ENCODE data around the gene TEP1.

Gene TEP1

DNA sequence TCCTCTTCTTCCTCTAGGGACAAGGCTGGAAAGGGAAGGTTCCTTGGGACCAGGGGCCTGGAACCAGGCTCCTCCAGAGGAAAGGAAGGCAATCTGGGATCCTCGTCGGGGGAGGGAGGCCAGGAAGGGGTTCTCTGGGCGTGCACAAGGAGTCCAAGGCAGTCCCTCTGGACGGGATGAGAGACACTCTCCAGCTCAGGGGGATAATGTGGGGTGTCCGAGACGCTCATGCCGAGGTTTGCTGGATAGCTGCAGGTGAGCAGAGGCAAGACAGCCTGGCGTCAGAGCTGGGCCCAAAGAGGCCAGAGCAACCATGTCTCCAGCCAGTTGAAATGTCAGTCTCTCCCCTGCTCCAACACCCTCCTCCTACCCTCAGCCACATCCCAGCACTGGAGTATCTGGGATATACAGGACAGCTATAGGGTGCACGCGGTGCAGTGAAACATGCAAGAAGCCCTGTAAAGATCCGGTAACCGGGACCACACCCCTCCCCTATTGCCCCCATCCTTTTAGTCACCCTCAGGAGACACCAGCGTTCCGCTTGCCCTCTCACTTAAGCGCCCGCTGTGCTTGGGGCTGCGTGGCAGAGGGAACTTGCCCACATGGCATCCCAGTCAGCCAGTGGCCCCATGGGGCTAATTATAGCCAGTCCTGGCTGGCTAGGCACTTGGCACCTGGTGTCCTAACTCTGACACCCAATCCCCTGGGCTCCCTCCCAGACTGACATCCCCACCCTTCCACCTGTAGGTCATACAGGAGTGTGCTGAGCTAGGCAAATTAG is 22.5 kb upstream of the TEP1 start, which contains the start of gene KLHL33:
Gene KLHL33 (minus strand): TSS at position 585 of the 781 bp plus-strand sequence. CDS start 355 bp downstream, at position 230.
- H3K9me3 ChIP-seq (ENCODE audit: insufficient read depth, low read length), result no peaks in the 10 kb centered on the region
- no peak for TF ChIP-seq EZH2phosphoT487 (IDR thresholded peaks at IDR 0.05; ENCODE audit: low read depth)
- TF ChIP-seq, protein P1, sequence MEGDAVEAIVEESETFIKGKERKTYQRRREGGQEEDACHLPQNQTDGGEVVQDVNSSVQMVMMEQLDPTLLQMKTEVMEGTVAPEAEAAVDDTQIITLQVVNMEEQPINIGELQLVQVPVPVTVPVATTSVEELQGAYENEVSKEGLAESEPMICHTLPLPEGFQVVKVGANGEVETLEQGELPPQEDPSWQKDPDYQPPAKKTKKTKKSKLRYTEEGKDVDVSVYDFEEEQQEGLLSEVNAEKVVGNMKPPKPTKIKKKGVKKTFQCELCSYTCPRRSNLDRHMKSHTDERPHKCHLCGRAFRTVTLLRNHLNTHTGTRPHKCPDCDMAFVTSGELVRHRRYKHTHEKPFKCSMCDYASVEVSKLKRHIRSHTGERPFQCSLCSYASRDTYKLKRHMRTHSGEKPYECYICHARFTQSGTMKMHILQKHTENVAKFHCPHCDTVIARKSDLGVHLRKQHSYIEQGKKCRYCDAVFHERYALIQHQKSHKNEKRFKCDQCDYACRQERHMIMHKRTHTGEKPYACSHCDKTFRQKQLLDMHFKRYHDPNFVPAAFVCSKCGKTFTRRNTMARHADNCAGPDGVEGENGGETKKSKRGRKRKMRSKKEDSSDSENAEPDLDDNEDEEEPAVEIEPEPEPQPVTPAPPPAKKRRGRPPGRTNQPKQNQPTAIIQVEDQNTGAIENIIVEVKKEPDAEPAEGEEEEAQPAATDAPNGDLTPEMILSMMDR (IDR thresholded peaks at IDR 0.05; ENCODE audit: low read depth, low read length), result no peak
- H4K20me1 ChIP-seq (ENCODE audit: insufficient read depth, low read length), result no peaks in the 10 kb centered on the region
- peaks cover 35% of the 10 kb centered on the region for H3K4me1 ChIP-seq (ENCODE audit: low read length)
- H3K4me3 ChIP-seq (ENCODE audit: low read length), result no peak within 1 kb of the TSS
- no peak within 1 kb of the TSS for H2AFZ ChIP-seq (ENCODE audit: low read depth, low read length)
- H3K79me2 ChIP-seq (ENCODE audit: low read length), result no peaks in the 10 kb centered on the region
- no peak within 1 kb of the TSS for H3K4me2 ChIP-seq (ENCODE audit: low read length)
- no peaks in the 10 kb centered on the region for H3K27me3 ChIP-seq (ENCODE audit: low read depth, low read length)
- no peak within 1 kb of the TSS for H3K9ac ChIP-seq (ENCODE audit: low read length)
- peaks cover 5% of the 10 kb centered on the region for H3K36me3 ChIP-seq (replicated peaks; ENCODE audit: low read depth, low read length)
- no peak within 1 kb of the TSS for H3K27ac ChIP-seq (ENCODE audit: low read length)

DNA sequence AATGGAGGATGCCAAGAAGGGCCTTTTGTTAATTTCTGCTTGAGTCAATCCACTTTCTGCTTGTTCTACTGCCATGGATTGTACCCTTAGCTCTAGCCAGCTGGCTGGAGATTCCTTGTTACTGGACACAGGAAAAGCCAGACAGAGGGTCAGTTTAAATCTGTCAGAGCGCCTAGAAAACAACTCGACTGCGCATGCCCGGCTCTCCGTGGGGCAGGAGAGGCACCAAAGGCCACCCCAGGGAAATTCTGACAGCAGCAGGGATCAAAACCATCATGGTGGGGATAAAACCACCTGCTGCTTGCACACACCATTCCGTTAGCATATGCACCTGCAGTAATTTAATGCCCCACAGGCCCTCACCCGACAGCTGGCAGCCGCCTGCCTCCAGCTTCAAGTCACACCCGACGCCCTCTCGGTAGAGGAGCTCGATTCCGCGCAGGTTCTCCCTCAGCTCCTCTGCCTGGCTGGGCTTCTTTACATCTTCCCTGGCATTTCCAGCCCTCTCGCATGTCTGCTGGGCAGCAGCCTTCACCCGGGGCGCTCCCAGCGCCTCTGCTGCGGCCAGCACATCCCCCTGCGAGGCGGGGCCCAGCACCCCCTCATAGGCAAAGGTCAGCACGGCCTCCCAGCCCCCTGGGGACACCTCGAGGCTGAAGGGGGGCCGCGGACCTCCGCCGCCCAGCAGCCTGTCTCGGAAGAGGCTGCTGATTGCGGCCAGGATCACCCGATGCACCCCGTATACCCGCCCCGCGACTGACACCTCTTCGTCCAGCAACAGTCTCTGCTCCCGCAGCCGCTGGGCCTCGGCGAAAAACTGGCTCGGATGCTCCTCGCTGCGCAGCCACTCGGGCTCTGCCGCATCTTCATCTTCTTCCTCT is 21.6 kb upstream of the TEP1 start:
- Histone ChIP-seq H3K27ac (ENCODE audit: low read length) (no peak overlapping the region), H4K20me1 (ENCODE audit: insufficient read depth, low read length) (no peaks in the 10 kb centered on the region), H3K4me3 (ENCODE audit: low read length) (no peak overlapping the region), H3K4me1 (ENCODE audit: low read length) (peaks cover 35% of the 10 kb centered on the region), H3K36me3 (replicated peaks; ENCODE audit: low read depth, low read length) (peaks cover 5% of the 10 kb centered on the region), H3K27me3 (ENCODE audit: low read depth, low read length) (no peaks in the 10 kb centered on the region), H2AFZ (ENCODE audit: low read depth, low read length) (no peak overlapping the region), H3K9ac (ENCODE audit: low read length) (no peak overlapping the region), H3K9me3 (ENCODE audit: insufficient read depth, low read length) (no peaks in the 10 kb centered on the region), H3K79me2 (ENCODE audit: low read length) (no peaks in the 10 kb centered on the region), H3K4me2 (ENCODE audit: low read length) (no peak overlapping the region)
- TF ChIP-seq, protein P1 (IDR thresholded peaks at IDR 0.05; ENCODE audit: low read depth, low read length), result no peak

DNA sequence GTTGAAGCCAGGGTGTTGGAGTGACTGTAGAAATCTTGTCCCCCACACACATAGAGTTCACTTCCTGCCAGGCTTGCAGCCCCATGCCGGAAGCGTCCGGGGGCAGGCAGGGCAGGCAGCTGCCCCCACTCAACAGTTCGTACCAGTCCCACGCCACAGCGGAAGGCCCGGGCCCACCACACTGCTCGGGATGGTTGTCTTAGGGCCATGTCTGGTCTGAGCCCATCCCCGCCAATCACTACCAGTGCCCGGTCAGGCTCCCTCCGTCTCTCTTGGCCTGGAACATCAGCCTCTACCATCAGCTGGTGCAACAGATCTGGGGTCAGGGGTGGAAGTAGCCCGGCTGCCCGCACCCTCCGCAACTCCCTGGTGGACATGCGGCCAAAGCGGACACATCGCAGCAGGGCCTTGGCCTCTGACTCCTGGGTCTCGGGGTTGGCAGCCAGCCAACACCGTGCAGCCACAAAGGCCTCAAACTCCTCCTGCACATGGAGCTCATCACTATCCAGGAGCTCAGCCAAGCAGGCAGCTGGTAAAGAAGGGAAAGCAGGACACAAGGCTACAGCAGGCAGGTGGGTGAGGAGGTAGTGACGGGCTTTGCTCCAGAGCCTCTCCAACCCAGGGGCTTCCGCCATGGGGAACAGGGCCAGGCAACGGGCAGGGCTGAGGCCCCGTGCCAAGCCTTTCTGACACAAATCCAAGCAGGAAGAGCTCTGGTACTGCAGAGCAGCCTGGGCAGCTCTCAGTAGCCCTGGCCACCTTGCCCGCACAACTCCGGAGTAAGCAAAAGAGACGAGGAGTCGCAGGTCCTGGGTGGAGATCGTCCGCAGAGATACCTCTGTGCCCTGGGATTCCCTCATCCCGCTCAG is 16.7 kb upstream of the TEP1 start:
- no peak overlapping the region for H3K9ac ChIP-seq (ENCODE audit: low read length)
- H3K27ac ChIP-seq (ENCODE audit: low read length), result 0 out of 2 replicates have a peak overlapping the region, but pooled peaks have one; percentile 94
- H3K9me3 ChIP-seq (ENCODE audit: insufficient read depth, low read length), result no peaks in the 10 kb centered on the region
- H4K20me1 ChIP-seq (ENCODE audit: insufficient read depth, low read length), result no peaks in the 10 kb centered on the region
- H3K4me2 ChIP-seq (ENCODE audit: low read length), result no peak overlapping the region
- H3K4me3 ChIP-seq (ENCODE audit: low read length), result no peak overlapping the region
- H3K36me3 ChIP-seq (replicated peaks; ENCODE audit: low read depth, low read length), result no peaks in the 10 kb centered on the region
- H2AFZ ChIP-seq (ENCODE audit: low read depth, low read length), result no peak overlapping the region
- peaks cover 46% of the 10 kb centered on the region for H3K4me1 ChIP-seq (ENCODE audit: low read length)
- H3K27me3 ChIP-seq (ENCODE audit: low read depth, low read length), result no peaks in the 10 kb centered on the region
- H3K79me2 ChIP-seq (ENCODE audit: low read length), result no peaks in the 10 kb centered on the region
- TF ChIP-seq EZH2phosphoT487 (IDR thresholded peaks at IDR 0.05; ENCODE audit: low read depth), result no peak
- TF ChIP-seq, protein P1 (IDR thresholded peaks at IDR 0.05; ENCODE audit: low read depth, low read length), result no peak

Measured in OCI-LY3 (cell line).